ENCODE data around the gene SLC25A28. TPM values are rescaled to one million over a fixed set of nuclear protein-coding genes. Genes with fewer than 3 reads are reported as not detected.

Gene SLC25A28
- total RNA-seq, 1 donor from 2014 or later: 50.1 TPM

GRCh38 chr10:99593312-99593711 is 26.9 kb downstream of the SLC25A28 start:
- Histone ChIP-seq H3K36me3 (no peaks in the 10 kb centered on the region), H3K4me1 (no peaks in the 10 kb centered on the region), H3K27me3 (ENCODE audit: low read depth) (no peaks in the 10 kb centered on the region), H3K9me3 (no peaks in the 10 kb centered on the region), H3K27ac (no peak overlapping the region), H3K4me3 (no peak overlapping the region)
- ATAC-seq (no peak), DNase-seq (no peak)
- no peak for TF ChIP-seq CTCF (IDR thresholded peaks at IDR 0.05)
- intact Hi-C loops (cut with DNase I): no loop called here

DNA sequence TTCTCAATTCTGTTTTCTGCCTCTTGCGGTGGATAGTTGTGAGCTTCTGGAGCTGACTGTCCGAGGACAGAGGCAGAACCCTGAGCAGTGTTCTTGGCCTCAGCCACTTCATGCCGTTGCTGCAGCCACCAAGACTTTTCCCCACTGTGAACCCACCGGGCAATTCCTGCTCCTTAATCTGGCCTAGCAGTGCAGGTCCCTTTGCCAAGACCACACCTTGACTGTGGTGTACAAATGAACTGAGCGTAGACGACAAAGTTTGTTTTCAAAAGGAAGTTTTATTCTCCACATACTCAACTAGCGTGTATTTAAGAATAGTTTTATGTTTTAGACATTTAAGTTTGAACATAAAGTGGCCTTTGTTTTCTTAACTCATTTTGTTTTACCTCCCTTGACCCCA is 29.4 kb downstream of the SLC25A28 start:
- H3K4me3 ChIP-seq: no peak overlapping the region
- no peaks in the 10 kb centered on the region for H3K4me1 ChIP-seq
- DNase-seq: no peak
- no peaks in the 10 kb centered on the region for H3K36me3 ChIP-seq
- no peak for TF ChIP-seq CTCF (IDR thresholded peaks at IDR 0.05)
- no peak for ATAC-seq
- H3K9me3 ChIP-seq: no peaks in the 10 kb centered on the region
- no peak overlapping the region for H3K27ac ChIP-seq
- intact Hi-C loops (cut with DNase I): no loop called here
- no peaks in the 10 kb centered on the region for H3K27me3 ChIP-seq (ENCODE audit: low read depth)

GRCh38 chr10:99583687-99584086 is 36.6 kb downstream of the SLC25A28 start:
- Histone ChIP-seq H3K9me3 (no peaks in the 10 kb centered on the region), H3K27me3 (ENCODE audit: low read depth) (no peaks in the 10 kb centered on the region), H3K27ac (no peak overlapping the region), H3K4me3 (no peak overlapping the region), H3K4me1 (no peaks in the 10 kb centered on the region), H3K36me3 (no peaks in the 10 kb centered on the region)
- intact Hi-C loops (cut with DNase I): no loop called here
- ATAC-seq: no peak
- no peak for DNase-seq
- no peak for TF ChIP-seq CTCF (IDR thresholded peaks at IDR 0.05)

- intact Hi-C loops (cut with DNase I): no loop called here
- Histone ChIP-seq H3K9me3 (no peaks in the 10 kb centered on the region), H3K4me3 (no peak overlapping the region), H3K36me3 (no peaks in the 10 kb centered on the region), H3K27me3 (ENCODE audit: low read depth) (no peaks in the 10 kb centered on the region), H3K4me1 (no peaks in the 10 kb centered on the region), H3K27ac (no peak overlapping the region)
- TF ChIP-seq CTCF (IDR thresholded peaks at IDR 0.05): no peak
- ATAC-seq (no peak), DNase-seq (no peak)
Measured at GRCh38 chr10:99582255-99582770, 37.9 kb downstream of the SLC25A28 start.

DNA sequence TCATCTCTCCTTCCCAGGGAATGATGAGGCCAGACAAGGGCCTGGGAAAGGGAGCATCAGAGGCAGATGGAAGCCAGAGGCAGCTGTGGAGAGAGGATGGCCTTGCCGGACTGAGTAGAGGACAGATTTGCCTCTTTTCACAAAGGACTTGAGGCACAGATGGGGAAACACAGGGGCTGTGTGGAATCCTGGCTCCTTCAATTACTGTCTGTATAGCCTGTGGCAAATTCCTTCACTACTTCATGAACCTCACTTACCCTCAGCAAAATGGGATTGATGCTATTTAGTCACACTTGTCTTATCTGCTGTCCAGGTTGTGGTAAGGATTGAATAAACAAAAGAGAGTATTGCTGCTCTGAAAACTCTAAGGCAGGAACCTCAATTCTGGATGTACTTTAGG is 40.3 kb downstream of the SLC25A28 start:
- Histone ChIP-seq H3K4me1 (no peaks in the 10 kb centered on the region), H3K4me3 (no peak overlapping the region), H3K9me3 (no peaks in the 10 kb centered on the region), H3K27ac (no peak overlapping the region), H3K36me3 (no peaks in the 10 kb centered on the region), H3K27me3 (ENCODE audit: low read depth) (no peaks in the 10 kb centered on the region)
- intact Hi-C loops (cut with DNase I): no loop called here
- DNase-seq (no peak), ATAC-seq (no peak)
- no peak for TF ChIP-seq CTCF (IDR thresholded peaks at IDR 0.05)

- DNase-seq (no peak), ATAC-seq (no peak)
- Histone ChIP-seq H3K36me3 (no peaks in the 10 kb centered on the region), H3K27ac (no peak overlapping the region), H3K4me1 (no peaks in the 10 kb centered on the region), H3K4me3 (no peak overlapping the region), H3K9me3 (no peaks in the 10 kb centered on the region), H3K27me3 (ENCODE audit: low read depth) (peaks cover 9% of the 10 kb centered on the region)
- intact Hi-C loops (cut with DNase I): no loop called here
- no peak for TF ChIP-seq CTCF (IDR thresholded peaks at IDR 0.05)
Measured at GRCh38 chr10:99573790-99574189, 46.4 kb downstream of the SLC25A28 start.
